Epidermal melanocyte (primary cell): Measurements from ENCODE around the gene DMBT1.

Source experiments
- DNase-seq: peaks from one replicate; pipeline ENCODE4 v3.0.0; 2011; ENCODE audit warnings: low spot score; ENCODE audit not compliant: insufficient read length

The DMBT1 gene

GRCh38 chr10:122669045-122669444 lies 108.5 kb downstream of the DMBT1 start:
- DNase-seq: no peak

GRCh38 chr10:122669842-122670241 lies 109.3 kb downstream of the DMBT1 start:
- DNase-seq: no peak

- no peak for DNase-seq
Observed at GRCh38 chr10:122671355-122671754, 110.8 kb downstream of the DMBT1 start.

GRCh38 chr10:122672655-122673054 lies 112.1 kb downstream of the DMBT1 start:
- no peak for DNase-seq

GRCh38 chr10:122673269-122673668 lies 112.7 kb downstream of the DMBT1 start:
- DNase-seq: no peak

GRCh38 chr10:122673731-122674130 lies 113.2 kb downstream of the DMBT1 start:
- no peak for DNase-seq

GRCh38 chr10:122674781-122675180 lies 114.2 kb downstream of the DMBT1 start:
- DNase-seq: no peak

GRCh38 chr10:122675278-122675677 lies 114.7 kb downstream of the DMBT1 start:
- DNase-seq: no peak

- DNase-seq: no peak
Observed at GRCh38 chr10:122678266-122678665, 117.7 kb downstream of the DMBT1 start.

- DNase-seq: no peak
Observed at GRCh38 chr10:122682522-122682921, 122.0 kb downstream of the DMBT1 start.

GRCh38 chr10:122688293-122688989 lies 127.9 kb downstream of the DMBT1 start:
- DNase-seq: no peak

GRCh38 chr10:122689146-122689820 lies 128.7 kb downstream of the DMBT1 start:
- DNase-seq: no peak

GRCh38 chr10:122692744-122693143 lies 132.2 kb downstream of the DMBT1 start:
- no peak for DNase-seq
